ENCODE data around the gene MAST2.

MAST2 gene

GRCh38 chr1:45894921-45895320, 91.5 kb downstream of the MAST2 start:
- H2AFZ ChIP-seq (ENCODE audit: low read depth, low read length), result no peak overlapping the region
- peaks cover 4% of the 10 kb centered on the region for H3K9me3 ChIP-seq (ENCODE audit: low read length)
- H3K4me1 ChIP-seq (ENCODE audit: insufficient read depth, low read length), result no peaks in the 10 kb centered on the region
- H3K36me3 ChIP-seq (ENCODE audit: insufficient read depth, low read length), result no peaks in the 10 kb centered on the region
- no peaks in the 10 kb centered on the region for H3K27me3 ChIP-seq (ENCODE audit: insufficient read depth, low read length)
- H3K4me3 ChIP-seq (ENCODE audit: low read length), result no peak overlapping the region

DNA sequence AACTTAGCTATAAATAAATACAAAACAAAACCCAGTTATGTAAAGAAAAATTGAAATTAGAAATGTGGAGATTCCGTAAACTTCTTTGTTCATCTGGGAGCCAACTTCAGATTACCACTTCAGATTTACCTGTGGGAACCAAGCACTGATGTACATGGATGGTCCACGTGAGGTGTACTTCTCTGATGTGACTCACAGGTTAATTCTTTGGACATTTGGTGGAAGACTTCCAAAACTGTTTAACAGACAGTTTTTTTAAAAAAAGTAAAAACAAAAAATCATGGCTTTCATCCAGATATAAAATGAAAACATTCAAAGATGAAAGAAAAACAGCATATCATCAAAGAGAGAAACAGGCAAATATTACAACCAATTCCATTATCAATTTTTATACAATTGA, 92.0 kb downstream of the MAST2 start:
- no peaks in the 10 kb centered on the region for H3K4me1 ChIP-seq (ENCODE audit: insufficient read depth, low read length)
- H3K9me3 ChIP-seq (ENCODE audit: low read length), result no peaks in the 10 kb centered on the region
- H3K27me3 ChIP-seq (ENCODE audit: insufficient read depth, low read length), result no peaks in the 10 kb centered on the region
- no peak overlapping the region for H2AFZ ChIP-seq (ENCODE audit: low read depth, low read length)
- H3K36me3 ChIP-seq (ENCODE audit: insufficient read depth, low read length), result no peaks in the 10 kb centered on the region
- no peak overlapping the region for H3K4me3 ChIP-seq (ENCODE audit: low read length)

GRCh38 chr1:45906883-45907282, 103.5 kb downstream of the MAST2 start:
- H3K36me3 ChIP-seq (ENCODE audit: insufficient read depth, low read length), result no peaks in the 10 kb centered on the region
- no peaks in the 10 kb centered on the region for H3K9me3 ChIP-seq (ENCODE audit: low read length)
- H3K4me3 ChIP-seq (ENCODE audit: low read length), result no peak overlapping the region
- no peaks in the 10 kb centered on the region for H3K27me3 ChIP-seq (ENCODE audit: insufficient read depth, low read length)
- H2AFZ ChIP-seq (ENCODE audit: low read depth, low read length), result no peak overlapping the region
- H3K4me1 ChIP-seq (ENCODE audit: insufficient read depth, low read length), result peaks cover 8% of the 10 kb centered on the region

GRCh38 chr1:45908611-45909140, 105.3 kb downstream of the MAST2 start:
- Histone ChIP-seq H3K9me3 (ENCODE audit: low read length) (no peaks in the 10 kb centered on the region), H3K27me3 (ENCODE audit: insufficient read depth, low read length) (no peaks in the 10 kb centered on the region), H2AFZ (ENCODE audit: low read depth, low read length) (no peak overlapping the region), H3K4me1 (ENCODE audit: insufficient read depth, low read length) (peaks cover 18% of the 10 kb centered on the region), H3K36me3 (ENCODE audit: insufficient read depth, low read length) (no peaks in the 10 kb centered on the region), H3K4me3 (ENCODE audit: low read length) (no peak overlapping the region)

GRCh38 chr1:45911634-45912033, 108.2 kb downstream of the MAST2 start:
- H3K4me3 ChIP-seq (ENCODE audit: low read length), result no peak overlapping the region
- H2AFZ ChIP-seq (ENCODE audit: low read depth, low read length), result no peak overlapping the region
- H3K36me3 ChIP-seq (ENCODE audit: insufficient read depth, low read length), result no peaks in the 10 kb centered on the region
- peaks cover 25% of the 10 kb centered on the region for H3K4me1 ChIP-seq (ENCODE audit: insufficient read depth, low read length)
- no peaks in the 10 kb centered on the region for H3K27me3 ChIP-seq (ENCODE audit: insufficient read depth, low read length)
- no peaks in the 10 kb centered on the region for H3K9me3 ChIP-seq (ENCODE audit: low read length)

DNA sequence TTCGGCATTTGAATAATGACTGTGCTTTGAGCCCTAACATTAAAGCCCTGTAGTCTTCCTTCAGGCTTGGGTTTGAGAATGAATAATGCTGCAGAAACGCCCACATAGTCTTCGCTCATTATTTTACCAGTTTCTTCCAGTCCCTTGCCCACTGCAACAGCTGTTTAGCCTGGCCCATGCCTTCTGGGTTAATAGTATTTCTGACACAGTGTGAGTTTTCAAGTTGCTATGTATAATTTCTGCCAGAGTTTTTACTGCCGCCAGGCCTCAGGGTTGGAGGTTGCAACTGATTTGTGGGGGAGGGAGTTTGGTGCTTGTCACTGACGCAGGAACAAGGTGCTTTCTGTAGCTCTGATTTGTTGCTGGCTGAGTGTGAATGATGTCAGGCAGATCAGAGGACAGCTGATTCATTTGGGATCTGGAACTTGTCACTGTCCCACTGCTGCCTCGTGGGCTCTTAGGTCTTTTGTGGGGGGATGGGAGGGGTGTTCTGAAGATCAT, 109.8 kb downstream of the MAST2 start:
- Histone ChIP-seq H3K27me3 (ENCODE audit: insufficient read depth, low read length) (no peaks in the 10 kb centered on the region), H3K36me3 (ENCODE audit: insufficient read depth, low read length) (no peaks in the 10 kb centered on the region), H2AFZ (ENCODE audit: low read depth, low read length) (no peak overlapping the region), H3K9me3 (ENCODE audit: low read length) (peaks cover 1% of the 10 kb centered on the region), H3K4me3 (ENCODE audit: low read length) (no peak overlapping the region), H3K4me1 (ENCODE audit: insufficient read depth, low read length) (peaks cover 24% of the 10 kb centered on the region)

GRCh38 chr1:45913731-45914501, 110.5 kb downstream of the MAST2 start:
- Histone ChIP-seq H3K4me1 (ENCODE audit: insufficient read depth, low read length) (peaks cover 17% of the 10 kb centered on the region), H3K4me3 (ENCODE audit: low read length) (no peak overlapping the region), H3K36me3 (ENCODE audit: insufficient read depth, low read length) (no peaks in the 10 kb centered on the region), H3K9me3 (ENCODE audit: low read length) (peaks cover 1% of the 10 kb centered on the region), H2AFZ (ENCODE audit: low read depth, low read length) (no peak overlapping the region), H3K27me3 (ENCODE audit: insufficient read depth, low read length) (no peaks in the 10 kb centered on the region)

DNA sequence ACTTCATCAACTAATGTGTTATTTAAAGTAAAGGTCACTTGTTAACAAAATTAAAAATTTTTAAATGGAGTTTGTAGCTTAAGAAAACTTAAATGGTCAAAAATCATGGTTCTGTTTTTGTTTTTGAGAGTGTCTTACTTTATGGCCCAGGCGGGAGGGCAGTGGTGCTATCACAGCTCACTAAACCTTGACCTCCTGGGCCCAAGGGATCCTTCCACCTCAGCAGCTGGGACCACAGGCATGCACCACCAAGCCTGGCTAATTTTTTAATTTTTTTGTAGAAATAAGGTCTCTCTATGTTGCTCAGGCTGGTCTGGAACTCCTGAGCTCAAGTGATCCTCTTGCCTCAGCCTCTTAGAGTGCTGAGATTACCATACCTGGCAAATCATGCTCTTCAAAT, 111.4 kb downstream of the MAST2 start:
- H3K4me3 ChIP-seq (ENCODE audit: low read length), result no peak overlapping the region
- peaks cover 17% of the 10 kb centered on the region for H3K4me1 ChIP-seq (ENCODE audit: insufficient read depth, low read length)
- H3K9me3 ChIP-seq (ENCODE audit: low read length), result peaks cover 1% of the 10 kb centered on the region
- H2AFZ ChIP-seq (ENCODE audit: low read depth, low read length), result no peak overlapping the region
- no peaks in the 10 kb centered on the region for H3K27me3 ChIP-seq (ENCODE audit: insufficient read depth, low read length)
- no peaks in the 10 kb centered on the region for H3K36me3 ChIP-seq (ENCODE audit: insufficient read depth, low read length)

- Histone ChIP-seq H2AFZ (ENCODE audit: low read depth, low read length) (no peak overlapping the region), H3K4me1 (ENCODE audit: insufficient read depth, low read length) (peaks cover 15% of the 10 kb centered on the region), H3K9me3 (ENCODE audit: low read length) (peaks cover 4% of the 10 kb centered on the region), H3K36me3 (ENCODE audit: insufficient read depth, low read length) (no peaks in the 10 kb centered on the region), H3K4me3 (ENCODE audit: low read length) (no peak overlapping the region), H3K27me3 (ENCODE audit: insufficient read depth, low read length) (no peaks in the 10 kb centered on the region)
Measured at GRCh38 chr1:45922374-45922773, 119.0 kb downstream of the MAST2 start.

DNA sequence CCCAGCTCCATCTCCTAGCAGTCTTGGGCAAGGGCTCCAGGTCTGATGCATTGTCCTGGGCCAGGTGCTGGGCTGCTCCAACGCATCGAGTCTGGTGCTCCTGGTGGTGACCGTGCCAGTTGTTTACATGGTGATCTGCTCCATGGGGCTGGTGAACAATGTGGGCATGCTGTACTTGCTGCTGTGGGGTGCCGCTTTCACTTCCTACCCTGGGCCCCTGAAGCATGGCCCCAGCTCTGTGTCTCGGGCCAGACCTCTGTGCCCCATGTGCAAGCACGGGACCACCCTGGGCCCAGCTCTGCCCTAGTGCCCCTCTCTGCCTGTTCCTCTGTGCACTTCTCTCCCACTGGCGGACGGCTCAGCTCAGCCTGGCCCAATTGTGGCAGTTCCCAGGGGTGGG, 119.4 kb downstream of the MAST2 start:
- Histone ChIP-seq H3K4me1 (ENCODE audit: insufficient read depth, low read length) (peaks cover 15% of the 10 kb centered on the region), H3K4me3 (ENCODE audit: low read length) (no peak overlapping the region), H2AFZ (ENCODE audit: low read depth, low read length) (no peak overlapping the region), H3K27me3 (ENCODE audit: insufficient read depth, low read length) (no peaks in the 10 kb centered on the region), H3K36me3 (ENCODE audit: insufficient read depth, low read length) (no peaks in the 10 kb centered on the region), H3K9me3 (ENCODE audit: low read length) (peaks cover 4% of the 10 kb centered on the region)

GRCh38 chr1:45923343-45923742, 119.9 kb downstream of the MAST2 start:
- Histone ChIP-seq H3K27me3 (ENCODE audit: insufficient read depth, low read length) (no peaks in the 10 kb centered on the region), H3K4me3 (ENCODE audit: low read length) (no peak overlapping the region), H3K9me3 (ENCODE audit: low read length) (peaks cover 4% of the 10 kb centered on the region), H2AFZ (ENCODE audit: low read depth, low read length) (no peak overlapping the region), H3K4me1 (ENCODE audit: insufficient read depth, low read length) (peaks cover 15% of the 10 kb centered on the region), H3K36me3 (ENCODE audit: insufficient read depth, low read length) (no peaks in the 10 kb centered on the region)

DNA sequence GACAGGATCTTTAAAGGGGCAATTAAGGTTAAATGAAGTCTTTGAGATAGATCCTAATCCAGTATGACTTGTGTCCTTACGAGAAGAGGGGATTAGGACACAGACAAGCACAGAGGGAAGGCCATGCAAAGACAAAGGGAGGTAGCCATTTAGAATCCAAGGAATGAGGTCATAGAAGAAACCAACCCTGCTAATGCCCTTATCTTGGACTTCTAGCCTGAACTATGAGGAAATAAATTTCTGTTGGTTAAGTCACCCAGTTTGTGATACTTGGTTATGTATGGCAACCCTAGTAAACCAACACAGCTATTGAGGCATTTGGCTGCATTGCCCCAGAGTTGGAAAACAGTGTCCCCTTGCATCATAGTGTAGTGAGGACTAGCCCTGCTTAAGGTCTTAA, 121.3 kb downstream of the MAST2 start:
- Histone ChIP-seq H2AFZ (ENCODE audit: low read depth, low read length) (no peak overlapping the region), H3K27me3 (ENCODE audit: insufficient read depth, low read length) (no peaks in the 10 kb centered on the region), H3K36me3 (ENCODE audit: insufficient read depth, low read length) (no peaks in the 10 kb centered on the region), H3K4me3 (ENCODE audit: low read length) (no peak overlapping the region), H3K9me3 (ENCODE audit: low read length) (peaks cover 4% of the 10 kb centered on the region), H3K4me1 (ENCODE audit: insufficient read depth, low read length) (peaks cover 19% of the 10 kb centered on the region)

DNA sequence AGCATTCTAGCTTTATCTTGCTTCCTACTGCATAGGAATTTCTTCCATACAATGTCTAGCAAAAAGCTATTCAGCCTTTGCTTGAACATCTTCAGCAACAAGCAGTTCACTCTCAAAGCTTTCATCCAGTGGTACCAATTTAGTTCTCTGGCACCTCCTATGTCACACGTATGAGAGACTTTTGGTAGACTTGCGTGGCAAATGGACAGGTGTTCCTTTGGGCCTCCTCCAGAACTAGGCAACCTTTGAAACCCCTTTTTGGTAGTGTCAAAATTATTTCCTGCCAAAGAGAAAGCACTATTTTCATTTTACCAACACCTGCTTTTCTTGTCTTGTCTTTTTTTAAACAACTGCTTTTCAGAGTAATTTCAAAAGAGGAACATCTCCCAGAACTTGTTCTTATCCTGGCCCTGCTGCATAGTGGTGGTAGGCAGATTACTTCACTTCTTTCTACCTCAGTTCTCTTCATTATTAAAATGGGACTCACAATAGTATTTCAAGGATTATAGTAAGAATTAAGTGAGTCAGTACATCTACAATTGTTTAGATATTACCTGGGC, 122.4 kb downstream of the MAST2 start:
- H3K27me3 ChIP-seq (ENCODE audit: insufficient read depth, low read length), result no peaks in the 10 kb centered on the region
- H3K4me3 ChIP-seq (ENCODE audit: low read length), result no peak overlapping the region
- H2AFZ ChIP-seq (ENCODE audit: low read depth, low read length), result no peak overlapping the region
- peaks cover 19% of the 10 kb centered on the region for H3K4me1 ChIP-seq (ENCODE audit: insufficient read depth, low read length)
- no peaks in the 10 kb centered on the region for H3K36me3 ChIP-seq (ENCODE audit: insufficient read depth, low read length)
- H3K9me3 ChIP-seq (ENCODE audit: low read length), result peaks cover 4% of the 10 kb centered on the region

Measured in neuron (in vitro differentiated cells).